HG03378 (cell line): ENCODE results near the gene NAT9.
A peak's percentile ranks its signal among the peaks of the same experiment; 100 is the strongest.

ENCODE experiments used
- ATAC-seq: cut with Tn5 transposase; IDR thresholded peaks from one replicate; pipeline ENCODE4 v1.9.1; 2021; ENCODE audit warnings: mild to moderate bottlenecking, moderate library complexity; ENCODE audit not compliant: unreplicated experiment

The NAT9 gene

GRCh38 chr17:74780443-74781238 is 4.5 kb upstream of the NAT9 start:
- no peak for ATAC-seq

DNA sequence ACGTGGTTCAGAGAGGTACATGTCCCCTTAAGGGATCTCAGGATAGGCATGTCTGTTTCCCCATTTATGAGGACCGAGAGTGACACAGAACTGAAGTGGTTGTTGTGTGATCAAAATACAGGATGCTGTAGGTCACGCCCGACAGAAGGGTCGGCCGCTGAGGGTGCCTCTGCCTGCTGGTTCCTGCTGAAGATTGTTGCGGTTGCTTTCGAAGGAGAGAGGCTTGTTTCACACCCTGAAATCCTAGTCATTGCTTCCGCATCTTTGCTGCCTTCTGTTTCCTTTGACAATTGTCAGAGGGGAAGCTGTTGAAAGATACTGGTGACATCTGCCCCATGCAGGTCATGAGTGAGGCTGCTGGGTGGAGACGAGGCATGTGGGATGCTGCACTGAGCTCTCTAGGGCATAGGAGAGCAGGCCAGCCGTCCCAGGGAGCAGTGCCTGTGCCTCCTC is 3.8 kb upstream of the NAT9 start:
- peak; percentile 60 for ATAC-seq

DNA sequence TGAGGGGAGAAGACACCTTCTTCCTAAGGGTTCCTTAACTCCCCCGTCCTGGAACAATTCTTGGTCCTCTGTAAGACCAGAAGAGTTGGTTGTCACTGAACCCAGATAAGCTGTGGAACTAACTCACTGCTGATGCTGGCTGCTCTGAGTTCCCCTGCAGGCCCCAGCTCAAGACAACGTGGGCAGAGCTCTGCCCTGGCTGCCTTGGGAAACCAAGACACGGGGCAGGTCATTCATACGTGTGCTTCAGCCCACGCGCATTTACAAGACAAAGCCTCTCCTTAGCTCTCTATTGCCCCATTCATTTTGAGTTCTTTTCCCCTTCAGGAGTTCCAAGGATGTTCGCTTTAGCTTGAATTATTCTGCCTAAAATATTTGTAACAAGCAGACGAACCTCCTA is 3.4 kb upstream of the NAT9 start:
- no peak for ATAC-seq

DNA sequence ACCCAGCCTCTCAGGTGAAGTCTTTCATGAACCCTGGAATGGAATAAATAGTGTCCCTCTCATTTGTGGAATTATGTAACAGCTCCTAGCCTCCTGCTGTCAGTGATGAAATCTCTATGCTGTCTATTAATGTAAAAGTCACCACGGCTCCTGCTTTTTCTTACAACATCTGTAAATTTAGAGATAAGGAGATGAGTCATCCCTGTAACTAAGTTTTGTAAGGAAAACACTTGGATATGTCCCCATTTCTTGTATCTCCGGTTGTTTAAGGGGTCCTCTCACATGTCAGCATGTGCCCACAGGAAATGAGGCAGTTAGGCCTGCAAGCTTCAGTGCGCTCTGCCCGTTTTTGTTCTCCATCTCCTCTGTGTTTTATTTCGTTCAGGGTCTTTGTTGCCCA is 2.8 kb upstream of the NAT9 start:
- ATAC-seq: no peak

DNA sequence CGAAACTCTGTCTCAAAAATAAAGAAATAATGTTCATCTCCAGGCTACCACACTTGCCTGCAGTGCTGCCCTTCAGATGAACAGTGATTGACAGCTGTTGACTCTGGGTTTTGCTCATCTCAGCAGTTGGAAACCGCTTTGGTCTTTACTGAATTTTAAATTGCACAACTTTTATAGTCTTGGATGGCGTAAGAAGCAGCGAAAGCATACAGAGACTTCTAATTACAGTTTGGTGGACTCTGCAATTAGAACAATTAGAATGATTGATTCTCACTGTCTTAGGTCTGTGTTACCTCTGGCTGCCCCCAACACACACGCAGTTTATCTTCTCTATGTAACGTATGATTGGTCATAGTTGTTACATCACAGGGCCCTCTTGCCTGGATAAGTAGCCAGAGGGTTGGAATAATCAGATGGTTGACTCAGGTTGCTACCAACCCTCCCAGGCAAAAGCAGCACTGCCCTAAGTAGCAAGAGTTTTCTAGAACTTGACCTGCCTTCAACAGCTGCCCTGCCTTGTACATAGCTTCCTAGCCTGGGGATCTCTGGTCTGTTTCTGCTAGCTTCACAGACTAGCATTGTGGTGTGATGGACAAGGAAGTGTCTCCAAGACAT is 1.9 kb upstream of the NAT9 start:
- no peak for ATAC-seq

DNA sequence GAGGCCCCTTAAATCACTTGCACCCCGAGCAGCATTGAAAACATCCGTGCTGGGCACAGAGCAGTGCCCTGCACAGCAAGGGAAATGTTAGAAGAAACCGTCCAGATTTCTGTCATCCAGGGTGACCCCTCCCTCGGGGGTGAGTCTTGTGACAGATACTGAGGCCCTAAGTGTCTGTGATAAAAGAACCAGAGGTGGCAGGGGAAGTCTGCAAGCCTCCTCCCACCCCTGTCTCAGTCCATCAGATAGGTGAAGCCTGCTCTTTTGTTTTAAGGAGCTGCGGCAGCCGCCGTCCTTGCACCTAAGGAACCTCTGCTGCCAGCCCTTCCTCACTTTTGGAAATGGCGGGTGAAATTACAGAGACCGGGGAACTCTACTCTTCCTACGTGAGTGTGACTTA is 845 bp upstream of the NAT9 start:
- no peak for ATAC-seq

- no peak for ATAC-seq
Measured at GRCh38 chr17:74775409-74776043, 619 bp downstream of the NAT9 start.

GRCh38 chr17:74773871-74774286 is 2.3 kb downstream of the NAT9 start:
- ATAC-seq: no peak

DNA sequence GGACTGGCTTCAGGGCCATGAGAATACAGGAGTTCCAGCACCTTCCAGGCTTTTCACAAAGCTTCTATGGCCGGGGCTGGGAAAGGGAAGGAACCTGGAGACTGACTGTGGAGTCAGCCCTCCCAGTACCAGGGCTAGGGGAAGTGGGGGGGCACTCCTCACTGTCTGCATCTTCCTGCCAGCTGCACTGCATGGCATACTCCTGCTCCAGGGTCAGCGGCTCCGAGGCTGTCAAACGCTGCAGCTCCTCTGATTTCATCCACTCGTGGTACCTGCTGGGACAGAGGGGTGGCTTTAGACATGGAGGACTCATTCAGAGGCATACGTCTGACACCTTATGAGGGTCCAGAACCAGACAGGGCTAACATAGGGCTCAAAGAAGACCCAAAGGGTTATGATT is 2.7 kb downstream of the NAT9 start:
- ATAC-seq: no peak

DNA sequence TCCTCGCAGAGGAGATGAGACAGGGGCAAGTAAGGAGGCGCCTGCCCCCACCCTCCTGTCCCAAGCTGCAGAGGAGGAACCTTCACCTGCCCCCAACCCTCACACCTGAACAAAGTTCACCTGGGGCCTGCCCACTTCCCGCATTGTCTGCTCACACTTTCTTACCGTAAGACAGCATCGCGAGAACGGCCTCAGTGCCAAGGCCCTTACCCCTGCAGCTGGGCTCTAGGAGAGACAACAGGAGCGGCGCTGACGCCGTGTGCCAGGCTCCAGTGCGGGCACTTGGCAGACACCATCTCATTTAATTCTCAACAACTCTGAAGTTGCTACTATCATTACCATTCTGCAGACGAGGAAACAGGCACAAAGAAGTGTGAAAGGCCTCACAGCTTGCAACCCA is 4.1 kb downstream of the NAT9 start:
- no peak for ATAC-seq

DNA sequence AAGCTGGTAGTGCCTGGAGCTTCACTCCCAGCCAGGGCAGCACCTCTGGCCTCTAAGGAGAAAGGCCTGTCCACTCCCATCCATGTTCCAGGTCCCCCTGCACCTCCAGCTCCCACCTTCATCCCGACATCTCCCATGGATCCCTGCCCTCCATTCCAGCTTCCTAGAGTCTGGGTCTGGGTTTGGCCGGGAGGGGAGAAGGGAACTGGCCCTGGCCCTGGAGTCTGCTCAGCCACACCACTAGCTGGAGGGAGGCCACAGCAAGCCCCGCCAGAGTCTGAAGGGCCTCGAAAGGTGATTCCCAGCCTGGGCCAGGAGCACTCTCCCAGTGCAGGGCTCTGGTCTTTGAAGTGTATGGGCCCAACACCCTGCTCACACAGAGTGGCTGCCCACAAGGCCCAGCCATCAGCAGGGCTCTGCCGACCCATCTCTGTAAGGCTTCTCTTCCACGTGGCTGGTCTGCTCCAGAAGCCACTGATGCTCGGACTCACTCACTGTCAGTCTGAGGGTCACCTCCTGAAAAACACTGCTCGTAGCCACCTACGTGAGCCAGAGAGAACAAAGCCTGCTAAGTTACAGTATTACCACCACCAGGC is 4.7 kb downstream of the NAT9 start:
- no peak for ATAC-seq

- no peak for ATAC-seq
Measured at GRCh38 chr17:74770498-74771318, 5.4 kb downstream of the NAT9 start.

DNA sequence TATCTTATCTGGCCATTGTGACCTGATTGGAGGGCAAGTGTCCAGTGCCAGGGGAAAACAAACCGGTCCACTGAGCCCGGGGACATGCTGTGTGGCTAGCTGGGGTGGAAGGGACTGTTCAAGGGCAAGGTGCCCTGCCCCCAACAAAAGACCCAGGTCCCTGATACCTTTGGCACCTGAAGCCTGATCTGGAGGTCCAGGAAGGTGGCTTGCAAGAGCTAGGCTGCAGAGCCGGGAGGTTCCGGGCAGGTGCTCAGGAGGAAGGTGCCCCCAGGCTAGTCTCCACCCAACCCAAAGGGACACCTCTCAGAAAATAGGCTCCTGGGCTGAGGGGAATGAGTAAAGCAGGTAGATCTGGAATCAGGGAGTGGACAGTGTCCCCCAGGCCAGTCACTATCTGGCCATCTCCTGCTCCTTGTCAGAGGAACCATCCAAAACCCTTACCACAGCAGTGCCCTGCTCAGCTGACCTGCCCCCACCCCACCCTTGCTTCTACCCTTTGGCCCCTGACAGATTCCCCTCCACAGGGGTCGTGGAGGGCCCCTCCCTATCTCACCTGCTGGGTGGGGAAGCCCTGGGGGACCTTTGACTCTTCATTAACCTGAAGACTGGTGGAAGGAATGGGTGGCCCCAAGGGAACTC is 6.2 kb downstream of the NAT9 start:
- ATAC-seq: no peak

DNA sequence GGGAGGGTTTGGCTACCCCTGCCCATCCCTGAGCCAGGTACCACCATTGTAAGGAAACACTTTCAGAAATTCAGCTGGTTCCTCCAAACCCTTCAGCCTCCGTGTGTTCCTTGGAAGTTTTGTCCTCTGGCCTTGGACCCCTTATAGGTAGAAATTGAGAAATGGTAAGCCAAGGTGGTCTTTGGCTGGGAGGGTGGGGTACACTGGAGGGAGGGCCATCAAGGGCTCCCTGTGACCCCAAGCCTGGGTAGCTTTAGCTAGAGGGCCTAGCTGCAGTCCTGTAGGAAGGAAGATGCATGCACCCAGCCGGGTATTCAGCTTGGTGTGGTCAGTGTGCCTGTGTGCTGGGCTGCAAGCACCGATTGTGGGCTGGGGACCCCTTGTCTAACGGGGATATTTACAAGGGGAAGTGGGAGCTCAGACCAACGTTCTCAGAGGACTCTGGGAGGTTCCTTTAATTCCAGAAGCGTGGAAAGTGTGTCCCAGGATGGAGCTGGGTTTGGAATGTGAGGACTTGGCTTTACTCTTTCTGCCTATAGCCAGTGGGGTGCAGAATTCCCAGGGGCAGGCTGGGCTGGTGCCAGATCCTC is 6.8 kb downstream of the NAT9 start:
- no peak for ATAC-seq

- ATAC-seq: no peak
Measured at GRCh38 chr17:74768763-74769114, 7.4 kb downstream of the NAT9 start.

DNA sequence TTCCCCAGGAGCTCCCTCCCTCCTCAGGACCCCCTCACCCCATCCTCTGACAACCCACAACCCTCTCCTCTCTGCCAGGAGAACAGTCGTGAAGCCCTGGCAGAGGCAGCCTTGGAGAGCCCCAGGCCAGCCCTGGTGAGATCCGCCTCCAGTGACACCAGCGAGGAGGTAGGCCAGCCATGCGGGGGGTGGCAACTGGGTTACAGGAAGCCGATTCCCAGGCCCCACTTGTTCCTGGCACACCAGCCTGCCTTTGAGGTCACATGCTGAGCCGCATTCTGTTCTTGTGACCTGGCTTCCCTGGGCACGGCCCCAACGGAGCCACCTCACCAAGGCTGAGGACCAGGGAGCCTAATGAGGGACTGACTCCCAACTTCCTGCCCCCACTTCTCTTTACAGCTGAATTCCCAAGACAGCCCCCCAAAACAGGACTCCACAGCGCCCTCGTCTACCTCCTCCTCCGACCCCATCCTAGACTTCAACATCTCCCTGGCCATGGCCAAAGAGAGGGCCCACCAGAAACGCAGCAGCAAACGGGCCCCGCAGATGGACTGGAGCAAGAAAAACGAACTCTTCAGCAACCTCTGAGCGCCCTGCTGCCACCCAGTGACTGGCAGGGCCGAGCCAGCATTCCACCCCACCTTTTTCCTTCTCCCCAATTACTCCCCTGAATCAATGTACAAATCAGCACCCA is 7.9 kb downstream of the NAT9 start:
- ATAC-seq: no peak

GRCh38 chr17:74767111-74767516 is 9.0 kb downstream of the NAT9 start:
- ATAC-seq: no peak

GRCh38 chr17:74766413-74766812 is 9.7 kb downstream of the NAT9 start:
- no peak for ATAC-seq

- no peak for ATAC-seq
Measured at GRCh38 chr17:74764751-74765286, 11.3 kb downstream of the NAT9 start.
